ENCODE data around the gene KPNA4.
A peak's percentile ranks its signal among the peaks of the same experiment; 100 is the strongest.
"Not testable (repeated sequence)": the region's sequence is repeated elsewhere in the genome, so short reads cannot be mapped to it uniquely, and the experiment has no call there.

KPNA4 gene, protein sequence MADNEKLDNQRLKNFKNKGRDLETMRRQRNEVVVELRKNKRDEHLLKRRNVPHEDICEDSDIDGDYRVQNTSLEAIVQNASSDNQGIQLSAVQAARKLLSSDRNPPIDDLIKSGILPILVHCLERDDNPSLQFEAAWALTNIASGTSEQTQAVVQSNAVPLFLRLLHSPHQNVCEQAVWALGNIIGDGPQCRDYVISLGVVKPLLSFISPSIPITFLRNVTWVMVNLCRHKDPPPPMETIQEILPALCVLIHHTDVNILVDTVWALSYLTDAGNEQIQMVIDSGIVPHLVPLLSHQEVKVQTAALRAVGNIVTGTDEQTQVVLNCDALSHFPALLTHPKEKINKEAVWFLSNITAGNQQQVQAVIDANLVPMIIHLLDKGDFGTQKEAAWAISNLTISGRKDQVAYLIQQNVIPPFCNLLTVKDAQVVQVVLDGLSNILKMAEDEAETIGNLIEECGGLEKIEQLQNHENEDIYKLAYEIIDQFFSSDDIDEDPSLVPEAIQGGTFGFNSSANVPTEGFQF

DNA sequence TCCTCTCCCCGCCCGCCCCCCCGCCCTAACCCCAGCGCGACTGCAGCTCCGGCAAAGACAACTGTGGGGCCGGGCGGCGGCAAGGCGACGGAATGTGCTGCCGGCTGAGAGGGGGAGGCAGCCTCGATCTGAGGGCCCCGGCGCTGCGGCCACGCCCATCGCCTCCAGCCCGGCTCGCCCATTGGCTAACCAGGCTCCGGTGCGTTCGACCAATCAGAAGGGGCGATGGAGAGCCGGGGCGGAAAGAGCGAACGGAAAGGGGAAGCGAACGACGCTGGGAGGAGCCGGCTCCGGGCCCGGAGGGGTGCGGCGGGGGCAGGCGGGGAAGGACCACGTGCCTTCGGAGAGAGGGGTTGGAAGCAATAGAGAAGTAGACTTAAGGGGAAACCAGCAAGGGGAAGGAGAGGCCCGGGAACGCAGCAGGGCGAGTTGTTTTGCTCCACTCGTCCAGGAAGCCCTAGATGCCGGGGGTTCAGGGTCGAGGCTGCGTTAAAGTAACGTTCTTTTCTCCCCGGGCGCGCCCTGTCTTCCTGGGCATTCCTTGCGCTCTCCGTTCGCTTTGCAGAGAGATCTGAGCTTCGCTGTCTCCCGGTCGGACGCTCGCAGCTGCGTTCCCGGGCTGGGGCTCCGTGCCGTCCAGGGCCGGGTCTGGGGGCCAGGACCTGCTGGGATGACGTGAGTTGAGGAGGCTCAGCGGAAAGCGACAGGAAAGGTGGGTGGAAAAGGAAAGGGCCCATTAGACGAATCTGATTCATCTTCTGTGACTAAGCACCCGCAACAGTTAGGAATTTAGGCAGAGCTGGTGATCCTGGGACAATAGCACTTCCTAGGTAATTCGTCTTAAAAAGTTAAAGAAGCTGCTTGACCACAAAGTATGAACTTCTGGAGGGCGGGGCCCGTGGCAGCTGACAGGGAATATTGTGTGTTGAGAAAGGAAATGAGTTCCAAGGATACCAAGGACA, at the start of gene KPNA4:
Gene KPNA4 (minus strand): TSS at position 130 of the 962 bp plus-strand sequence. CDS start 289 bp downstream, outside the sequence.
- DNase-seq, result peak; percentile 97

DNA sequence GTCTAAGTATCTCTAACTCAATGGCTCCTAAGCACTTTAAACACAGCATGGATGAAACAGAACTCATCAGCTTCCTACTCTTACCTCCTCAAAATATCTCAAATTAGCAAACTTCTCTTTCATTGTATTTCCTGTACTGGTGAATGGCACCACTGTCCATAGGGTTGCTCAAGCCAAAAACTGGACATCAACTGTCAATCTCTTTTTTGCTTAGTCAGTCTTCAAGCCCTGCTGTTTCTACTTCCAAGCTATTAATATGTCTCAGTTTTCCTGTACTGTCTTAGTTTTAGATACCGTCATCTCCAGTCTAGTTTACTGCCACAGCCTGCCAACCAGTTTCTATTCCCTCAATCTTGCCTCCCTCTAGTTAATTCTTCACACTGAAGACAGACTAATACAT, 48.3 kb upstream of the KPNA4 start:
- DNase-seq, result no peak

- DNase-seq, result no peak
Measured at GRCh38 chr3:160612386-160613075, 47.2 kb upstream of the KPNA4 start.

GRCh38 chr3:160611141-160611540, 45.8 kb upstream of the KPNA4 start:
- no peak for DNase-seq

- DNase-seq, result no peak
Measured at GRCh38 chr3:160608870-160609269, 43.5 kb upstream of the KPNA4 start.

DNA sequence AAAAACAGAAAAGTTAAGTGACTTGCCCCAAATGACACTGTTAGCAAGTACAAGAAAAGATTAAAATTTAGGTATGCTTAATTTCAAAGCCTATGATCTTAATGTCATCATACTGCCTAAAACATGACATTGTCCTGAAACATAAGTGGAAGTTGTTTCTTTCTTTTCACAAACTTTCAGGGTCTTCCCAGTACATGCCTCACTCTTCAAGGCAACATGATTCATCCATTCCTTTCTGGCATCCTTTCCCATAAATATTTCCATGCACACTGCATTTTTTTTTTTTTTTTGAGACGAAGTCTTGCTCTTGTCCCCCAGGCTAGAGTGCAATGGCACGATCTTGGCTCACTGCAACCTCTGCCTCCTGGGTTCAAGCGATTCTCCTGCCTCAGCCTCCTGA, 42.5 kb upstream of the KPNA4 start:
- no peak for DNase-seq

DNA sequence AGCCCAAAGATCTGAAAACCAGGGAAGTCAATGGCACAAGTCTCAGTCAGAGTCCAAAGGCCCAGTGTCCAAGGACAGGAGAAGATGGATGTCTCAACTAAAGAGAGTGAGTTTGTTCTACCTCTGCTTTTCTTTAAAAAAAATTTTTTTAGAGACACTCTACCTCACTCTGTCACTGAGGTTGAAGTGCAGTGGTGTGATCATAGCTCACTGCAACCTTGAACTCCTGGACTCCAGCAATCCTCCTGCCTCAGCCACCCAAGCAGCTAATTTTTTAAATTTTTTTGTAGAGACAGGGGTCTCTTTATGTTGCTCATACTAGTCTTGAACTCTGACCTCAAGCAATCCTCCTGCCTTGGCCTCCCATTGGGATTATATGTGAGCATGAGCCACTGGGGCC, 39.9 kb upstream of the KPNA4 start:
- DNase-seq, result no peak

GRCh38 chr3:160603845-160604244, 38.5 kb upstream of the KPNA4 start:
- DNase-seq, result not testable (repeated sequence)

DNA sequence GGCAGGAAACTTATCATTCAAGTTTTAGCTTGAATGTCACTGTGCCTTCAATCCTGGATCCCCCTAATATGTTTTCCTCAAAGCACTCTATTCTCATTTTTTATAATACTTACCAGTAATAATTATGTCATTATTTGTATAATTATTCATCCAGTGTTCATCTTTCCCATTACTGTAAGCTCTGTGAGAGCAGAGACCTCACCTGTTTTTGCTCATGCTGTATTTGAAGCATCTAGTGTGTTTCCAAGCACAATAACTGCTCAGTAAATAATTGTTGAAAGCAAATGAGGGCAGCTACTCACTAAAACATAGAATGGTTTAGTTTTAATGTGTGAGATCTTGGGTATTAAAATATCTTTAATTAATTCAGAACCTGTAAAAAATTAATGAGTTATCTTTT, 36.9 kb upstream of the KPNA4 start:
- DNase-seq, result no peak

GRCh38 chr3:160601288-160601687, 35.9 kb upstream of the KPNA4 start:
- no peak for DNase-seq

GRCh38 chr3:160598865-160599264, 33.5 kb upstream of the KPNA4 start:
- no peak for DNase-seq

- DNase-seq, result no peak
Measured at GRCh38 chr3:160588023-160588422, 22.7 kb upstream of the KPNA4 start.

DNA sequence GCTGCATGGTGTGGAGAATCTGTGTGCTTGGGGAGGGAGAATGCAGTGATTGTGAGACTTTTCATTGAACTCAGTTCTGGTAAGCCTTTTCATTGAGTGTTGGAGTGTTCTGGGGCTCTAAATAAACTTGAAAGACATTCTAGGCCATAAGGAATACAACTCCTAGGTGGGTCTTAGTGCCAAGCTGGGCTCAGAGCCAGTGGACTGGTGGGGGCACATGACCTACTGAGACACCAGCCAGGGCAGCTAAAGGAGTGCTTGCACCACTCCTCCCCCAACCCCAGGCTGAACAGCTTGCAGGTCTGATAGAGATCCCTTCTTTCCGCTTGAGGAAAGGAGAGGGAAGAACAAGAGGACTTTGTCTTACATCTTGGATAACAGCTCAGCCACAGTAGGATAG, 21.7 kb upstream of the KPNA4 start:
- DNase-seq, result no peak

DNA sequence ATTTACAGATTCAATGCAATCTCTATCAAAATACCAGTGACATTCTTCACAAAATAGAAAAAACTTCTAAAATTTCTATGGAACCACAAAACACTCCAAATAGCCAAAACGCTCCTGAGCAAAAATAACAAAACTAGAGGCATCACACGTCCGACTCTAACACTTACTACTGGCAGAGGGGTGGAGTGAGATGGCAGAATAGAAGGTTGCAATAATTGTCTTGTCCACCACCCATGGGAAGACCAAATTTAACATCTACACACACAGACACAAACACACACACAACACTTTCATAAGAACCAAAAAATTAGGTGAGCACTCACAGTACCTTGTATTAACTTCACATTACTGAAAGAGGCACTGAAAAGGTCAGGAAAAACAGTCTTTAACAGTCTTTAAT, 21.3 kb upstream of the KPNA4 start:
- no peak for DNase-seq

DNA sequence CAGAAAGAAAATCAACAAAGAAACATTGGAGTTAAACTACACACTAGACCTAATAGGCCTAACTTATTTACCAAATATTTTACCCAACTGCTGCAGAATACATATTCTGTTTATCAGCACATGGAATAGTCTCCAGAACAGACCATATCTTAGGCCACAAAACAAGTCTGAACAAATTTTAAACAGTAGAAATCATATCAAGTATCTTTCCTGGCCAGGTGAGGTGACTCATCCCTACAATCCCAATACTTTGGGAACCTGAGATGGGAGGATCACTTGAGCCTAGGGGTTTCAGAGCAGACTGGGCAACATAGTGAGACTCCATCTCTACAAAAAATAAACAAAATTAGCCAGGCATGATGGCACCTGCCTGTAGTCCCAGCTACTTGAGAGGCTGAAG, 18.1 kb upstream of the KPNA4 start:
- DNase-seq, result no peak

- DNase-seq, result no peak
Measured at GRCh38 chr3:160580938-160581337, 15.6 kb upstream of the KPNA4 start.

DNA sequence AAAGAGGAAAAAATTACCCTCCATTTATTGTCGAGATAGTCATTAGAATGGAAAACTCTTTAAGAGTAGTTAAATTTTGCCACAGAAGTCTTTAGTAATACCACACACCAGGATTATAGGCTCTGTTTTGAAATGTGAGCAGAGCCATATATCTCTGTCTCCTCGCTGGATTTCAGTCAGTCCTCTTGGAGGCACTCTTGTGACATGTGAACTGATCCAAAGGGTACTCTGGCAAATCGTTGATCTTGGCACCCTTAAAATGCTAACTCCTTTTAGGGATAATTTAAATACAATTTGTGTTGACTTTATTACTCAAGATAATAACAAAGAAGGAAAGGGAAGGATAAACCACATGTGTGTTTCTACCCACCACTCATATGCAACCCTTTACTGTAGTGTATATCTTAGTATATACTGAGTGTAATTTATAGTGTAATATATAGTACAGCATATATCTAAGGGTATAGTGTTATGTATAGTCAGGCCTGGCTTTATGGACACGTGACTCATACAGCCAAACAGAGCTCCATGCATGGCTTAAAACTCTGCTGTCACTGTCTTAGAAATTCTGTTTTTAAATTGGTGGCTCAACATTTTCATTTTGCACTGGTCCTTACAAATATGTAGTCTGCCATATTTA, 12.3 kb upstream of the KPNA4 start:
- DNase-seq, result no peak

GRCh38 chr3:160577093-160577492, 11.7 kb upstream of the KPNA4 start:
- no peak for DNase-seq

DNA sequence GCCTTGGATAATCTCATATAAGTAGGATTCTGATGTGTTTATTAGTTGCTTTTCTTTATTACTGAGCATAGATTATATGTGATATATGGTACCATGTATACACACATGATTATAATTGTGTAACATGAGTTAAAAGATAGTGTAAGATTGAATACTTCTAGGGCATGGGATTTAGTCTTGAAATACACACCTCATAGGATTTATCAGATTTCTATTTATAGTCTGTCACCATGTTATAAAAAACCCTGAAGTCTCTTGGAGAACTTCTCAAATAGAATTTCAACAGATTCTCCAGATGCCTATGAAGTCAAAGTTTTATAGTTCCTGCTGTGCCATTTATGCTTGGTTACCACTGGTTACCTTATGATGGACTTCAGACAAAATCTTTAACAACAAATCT, 11.2 kb upstream of the KPNA4 start:
- DNase-seq, result no peak

- no peak for DNase-seq
Measured at GRCh38 chr3:160575589-160575988, 10.2 kb upstream of the KPNA4 start.

DNA sequence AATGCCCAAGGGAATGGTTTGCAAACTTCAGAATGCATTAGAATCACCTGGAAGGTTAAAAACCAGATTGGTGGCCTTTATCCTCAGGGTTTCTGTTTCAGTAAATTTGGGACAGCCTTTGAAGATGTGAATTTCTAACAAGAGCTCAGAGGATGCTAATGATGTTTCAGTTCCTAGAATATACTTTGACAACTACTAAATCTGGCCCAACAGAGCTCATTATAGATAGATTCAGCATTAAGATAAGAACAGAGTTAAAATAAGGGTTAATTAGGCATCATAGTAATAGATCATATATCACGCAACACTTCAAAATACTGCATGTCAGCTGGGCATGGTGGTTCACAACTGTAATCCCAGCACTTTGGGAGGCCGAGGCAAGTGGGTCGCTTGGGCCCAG, 9.3 kb upstream of the KPNA4 start:
- no peak for DNase-seq

- not testable (repeated sequence) for DNase-seq
Measured at GRCh38 chr3:160573955-160574525, 8.7 kb upstream of the KPNA4 start.
